IPS-20b (cell line): Measurements from ENCODE around the gene RNF215.

Experiments used
- H3K27ac ChIP-seq: one replicate; pipeline ENCODE4 v1.5.1; 2013; ENCODE audit warnings: low read length
- H3K27me3 ChIP-seq: 2 replicates; pipeline ENCODE4 v1.6.1; 2013; ENCODE audit warnings: mild to moderate bottlenecking, low read length, inconsistent platforms; ENCODE audit not compliant: insufficient read depth
- H3K36me3 ChIP-seq: 2 replicates; pipeline ENCODE4 v1.6.1; 2013; ENCODE audit warnings: low read depth, mild to moderate bottlenecking, inconsistent platforms, low read length, moderate library complexity; ENCODE audit not compliant: insufficient read depth
- H3K4me1 ChIP-seq: 2 replicates; pipeline ENCODE4 v1.6.1; 2013; ENCODE audit warnings: mild to moderate bottlenecking, control low read depth, inconsistent platforms, low read length, moderate library complexity; ENCODE audit not compliant: insufficient read depth
- H3K4me3 ChIP-seq: 2 replicates; pipeline ENCODE4 v1.5.1; 2013; ENCODE audit warnings: mild to moderate bottlenecking, low read length, inconsistent platforms
- H3K9ac ChIP-seq: 2 replicates; pipeline ENCODE4 v1.6.1; 2013; ENCODE audit warnings: low read depth, mild to moderate bottlenecking, inconsistent platforms, low read length, moderate library complexity
- H3K9me3 ChIP-seq: 2 replicates; pipeline ENCODE4 v1.6.1; 2013; ENCODE audit warnings: mild to moderate bottlenecking, low read depth, low read length, inconsistent platforms; ENCODE audit not compliant: insufficient read depth

The RNF215 gene

GRCh38 chr22:30371321-30371720, 15.9 kb downstream of the RNF215 start:
- no peak overlapping the region for H3K9ac ChIP-seq

GRCh38 chr22:30370641-30371230, 16.5 kb downstream of the RNF215 start:
- Histone ChIP-seq H3K4me3 (no peak overlapping the region), H3K27ac (no peak overlapping the region), H3K36me3 (no peaks in the 10 kb centered on the region), H3K9me3 (no peaks in the 10 kb centered on the region), H3K27me3 (no peaks in the 10 kb centered on the region), H3K9ac (no peak overlapping the region), H3K4me1 (no peaks in the 10 kb centered on the region)

More at GRCh38 chr22:30371321-30371720, 15.9 kb downstream of the RNF215 start:
- Histone ChIP-seq H3K27me3 (no peaks in the 10 kb centered on the region), H3K4me3 (no peak overlapping the region), H3K9me3 (no peaks in the 10 kb centered on the region), H3K27ac (no peak overlapping the region), H3K4me1 (no peaks in the 10 kb centered on the region), H3K36me3 (no peaks in the 10 kb centered on the region)

GRCh38 chr22:30368420-30368819, 18.8 kb downstream of the RNF215 start:
- no peak overlapping the region for H3K4me3 ChIP-seq
- no peaks in the 10 kb centered on the region for H3K36me3 ChIP-seq
- no peaks in the 10 kb centered on the region for H3K9me3 ChIP-seq
- no peak overlapping the region for H3K9ac ChIP-seq
- no peaks in the 10 kb centered on the region for H3K27me3 ChIP-seq
- H3K27ac ChIP-seq = no peak overlapping the region
- H3K4me1 ChIP-seq = no peaks in the 10 kb centered on the region

DNA sequence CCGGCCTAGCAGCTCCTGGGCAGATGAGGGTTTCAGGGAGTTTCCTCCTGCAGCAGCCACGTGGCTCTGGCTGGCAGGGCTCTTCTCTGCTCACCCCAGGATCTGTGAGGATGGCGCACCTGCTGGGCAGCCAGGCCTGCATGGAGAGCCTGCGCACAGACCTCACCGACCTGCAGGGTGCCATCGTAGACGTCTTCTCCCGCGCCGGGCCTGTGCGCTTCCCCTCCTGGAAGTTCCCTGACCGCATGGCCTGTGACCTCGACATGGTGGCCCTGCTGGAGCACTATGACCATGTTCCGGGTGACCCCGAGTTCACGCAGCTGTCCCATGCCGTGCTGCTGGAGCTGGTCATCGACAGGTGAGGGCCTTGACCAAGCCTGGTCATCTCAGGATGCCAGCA, 21.3 kb downstream of the RNF215 start:
- Histone ChIP-seq H3K36me3 (no peaks in the 10 kb centered on the region), H3K4me1 (peaks cover 7% of the 10 kb centered on the region; the same call in 1 of the 2 replicates), H3K27ac (no peak overlapping the region), H3K9me3 (no peaks in the 10 kb centered on the region), H3K9ac (no peak overlapping the region), H3K4me3 (no peak overlapping the region), H3K27me3 (no peaks in the 10 kb centered on the region)

GRCh38 chr22:30362651-30363281, 24.4 kb downstream of the RNF215 start:
- Histone ChIP-seq H3K9ac (peak overlapping the region; percentile 46; the same call in 1 of the 2 replicates), H3K4me3 (no peak overlapping the region), H3K9me3 (no peaks in the 10 kb centered on the region), H3K27ac (no peak overlapping the region), H3K4me1 (peaks cover 12% of the 10 kb centered on the region), H3K27me3 (no peaks in the 10 kb centered on the region), H3K36me3 (no peaks in the 10 kb centered on the region)

DNA sequence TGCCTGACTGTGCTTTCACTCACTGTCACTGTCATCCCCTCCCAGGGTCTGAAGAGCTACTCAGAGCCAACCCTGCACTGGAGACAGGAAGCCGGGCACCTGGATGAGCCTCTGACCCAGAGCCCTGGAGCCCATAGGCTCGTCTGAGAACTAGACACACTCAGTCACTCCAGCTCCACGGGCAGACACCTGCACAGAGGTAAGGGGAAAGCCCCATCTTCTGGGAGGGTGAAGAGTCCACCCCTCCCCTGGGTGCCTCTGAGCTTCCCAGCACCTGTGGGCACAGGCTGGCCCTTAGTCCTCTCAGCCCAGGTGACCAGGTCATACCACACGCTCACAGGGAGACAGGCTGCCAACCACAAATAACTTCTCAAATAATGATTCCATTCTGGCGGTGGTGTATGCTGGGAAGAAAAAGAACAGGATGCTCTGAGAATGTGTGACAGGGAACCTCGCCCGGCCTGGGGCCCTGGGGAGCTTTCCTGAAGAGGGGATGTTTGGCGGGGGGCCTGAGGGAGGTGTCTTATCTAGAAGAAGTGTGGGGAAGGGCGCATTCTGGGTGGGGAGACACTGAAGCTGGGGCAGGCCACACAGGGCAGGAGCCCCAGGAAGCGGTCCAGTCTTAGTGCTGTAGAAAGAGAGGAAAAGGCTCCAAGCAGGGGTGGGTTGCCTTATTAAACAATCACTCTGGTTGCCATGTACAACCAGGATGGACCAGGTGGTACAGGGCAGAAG, 25.1 kb downstream of the RNF215 start:
- Histone ChIP-seq H3K4me1 (peaks cover 12% of the 10 kb centered on the region), H3K27me3 (no peaks in the 10 kb centered on the region), H3K36me3 (no peaks in the 10 kb centered on the region), H3K4me3 (no peak overlapping the region), H3K9ac (peak overlapping the region; percentile 46; the same call in 1 of the 2 replicates), H3K9me3 (no peaks in the 10 kb centered on the region), H3K27ac (no peak overlapping the region)

DNA sequence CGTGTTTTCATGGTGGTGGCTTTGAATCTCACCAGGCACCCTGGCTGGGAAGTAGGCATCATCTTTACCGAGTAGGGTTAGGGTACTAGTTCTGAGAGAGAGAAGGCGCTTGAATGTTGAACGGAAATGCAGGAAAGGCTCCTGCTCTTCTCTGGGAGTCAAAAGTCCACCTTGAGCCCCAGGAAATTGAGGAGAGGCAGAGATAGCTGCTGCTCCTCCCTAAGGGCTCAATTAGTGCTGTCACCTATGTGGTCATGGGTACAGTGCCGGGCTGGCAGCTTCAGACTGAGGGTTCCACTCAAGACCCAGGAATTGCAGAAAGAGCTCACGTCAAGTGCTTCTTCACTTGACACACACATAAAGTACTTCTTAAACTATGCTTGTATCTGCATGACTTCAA, 28.7 kb downstream of the RNF215 start:
- no peaks in the 10 kb centered on the region for H3K27me3 ChIP-seq
- H3K9ac ChIP-seq = no peak overlapping the region
- H3K9me3 ChIP-seq = no peaks in the 10 kb centered on the region
- no peak overlapping the region for H3K4me3 ChIP-seq
- peaks cover 12% of the 10 kb centered on the region for H3K4me1 ChIP-seq
- peaks cover 10% of the 10 kb centered on the region for H3K36me3 ChIP-seq
- H3K27ac ChIP-seq = no peak overlapping the region

- peak overlapping the region; percentile 95; the same call in 1 of the 2 replicates for H3K9ac ChIP-seq
These were observed 29.5 kb downstream of the RNF215 start for GRCh38 chr22:30357650-30358215.

GRCh38 chr22:30357236-30357570, 30.0 kb downstream of the RNF215 start:
- Histone ChIP-seq H3K9ac (peak overlapping the region; percentile 95; the same call in 1 of the 2 replicates), H3K4me3 (peak overlapping the region; percentile 97), H3K27ac (no peak overlapping the region)

More at GRCh38 chr22:30357650-30358215, 29.5 kb downstream of the RNF215 start:
- no peaks in the 10 kb centered on the region for H3K27me3 ChIP-seq
- H3K4me3 ChIP-seq = peak overlapping the region; percentile 97; the same call in 1 of the 2 replicates
- peaks cover 9% of the 10 kb centered on the region for H3K4me1 ChIP-seq
- no peak overlapping the region for H3K27ac ChIP-seq
- no peaks in the 10 kb centered on the region for H3K9me3 ChIP-seq
- H3K36me3 ChIP-seq = peaks cover 15% of the 10 kb centered on the region

GRCh38 chr22:30356449-30357235, 30.6 kb downstream of the RNF215 start, which contains the start of the genes CCDC157 and SF3A1:
Gene CCDC157 (plus strand): TSS chr22:30357007. CDS start chr22:30366001, 8,994 bp downstream.
Gene SF3A1 (minus strand): TSS chr22:30356894. CDS start chr22:30356792, 102 bp downstream.
- Histone ChIP-seq H3K27me3 (no peaks in the 10 kb centered on the region), H3K36me3 (peaks cover 26% of the 10 kb centered on the region), H3K4me1 (peaks cover 5% of the 10 kb centered on the region), H3K9me3 (no peaks in the 10 kb centered on the region), H3K4me3 (peak within 1 kb of the TSS; percentile 97), H3K27ac (peak within 1 kb of the TSS; percentile 93), H3K9ac (peak within 1 kb of the TSS; percentile 95)

More at GRCh38 chr22:30357236-30357570, 30.0 kb downstream of the RNF215 start:
- H3K4me1 ChIP-seq = peaks cover 5% of the 10 kb centered on the region
- no peaks in the 10 kb centered on the region for H3K9me3 ChIP-seq
- H3K36me3 ChIP-seq = peaks cover 21% of the 10 kb centered on the region
- no peaks in the 10 kb centered on the region for H3K27me3 ChIP-seq

DNA sequence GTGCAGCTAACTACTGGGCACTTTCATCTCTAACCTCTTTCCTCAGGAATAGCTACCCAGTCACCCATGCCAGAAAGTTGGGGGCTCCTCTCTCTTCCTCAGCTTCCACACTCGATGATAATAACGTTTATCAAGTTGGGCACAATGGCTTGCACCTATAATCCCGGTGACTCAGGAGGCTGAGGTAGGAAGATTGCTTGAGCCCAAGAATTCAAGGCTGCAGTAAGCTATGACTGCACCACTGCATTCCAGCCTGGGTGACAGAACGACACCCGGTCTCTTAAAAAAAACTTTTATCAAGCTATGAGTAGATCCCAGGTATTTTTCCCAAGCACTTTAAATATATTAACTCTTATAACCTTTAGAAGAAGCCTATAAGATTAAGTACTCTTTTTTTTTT, 32.6 kb downstream of the RNF215 start:
- H3K36me3 ChIP-seq = peaks cover 46% of the 10 kb centered on the region
- 0 out of 2 replicates have a peak overlapping the region, but pooled peaks have one; percentile 35 for H3K9ac ChIP-seq
- H3K27me3 ChIP-seq = no peaks in the 10 kb centered on the region
- peaks cover 5% of the 10 kb centered on the region for H3K4me1 ChIP-seq
- no peaks in the 10 kb centered on the region for H3K9me3 ChIP-seq
- no peak overlapping the region for H3K4me3 ChIP-seq
- no peak overlapping the region for H3K27ac ChIP-seq
